SJCRH30 (cell line): Measurements from ENCODE around the gene ZNF384. TPM values are rescaled to one million over a fixed set of nuclear protein-coding genes. Genes with fewer than 3 reads are reported as not detected.
A peak's percentile ranks its signal among the peaks of the same experiment; 100 is the strongest.
"Not testable (repeated sequence)": the region's sequence is repeated elsewhere in the genome, so short reads cannot be mapped to it uniquely, and the experiment has no call there.

Experiments used
- DNase-seq, 2 experiments: peaks; one replicate each; pipeline ENCODE4 v3.0.0-alpha.2; 2015 to 2020
- H3K27ac ChIP-seq: fragments of 250-450 bp; sonication (Bioruptor Pico); 2 replicates; pipeline ENCODE4 v1.5.1; 2020; ENCODE audit warnings: mild to moderate bottlenecking, moderate library complexity
- H3K27me3 ChIP-seq: fragments of 250-450 bp; sonication (Bioruptor Pico); 2 replicates; pipeline ENCODE4 v1.5.1; 2020; ENCODE audit warnings: mild to moderate bottlenecking, moderate library complexity
- H3K36me3 ChIP-seq: fragments of 250-450 bp; sonication (Bioruptor Pico); 2 replicates; pipeline ENCODE4 v1.5.1; 2020; ENCODE audit warnings: mild to moderate bottlenecking, moderate library complexity
- H3K4me1 ChIP-seq: fragments of 250-450 bp; sonication (Bioruptor Pico); 2 replicates; pipeline ENCODE4 v1.5.1; 2020; ENCODE audit warnings: mild to moderate bottlenecking, moderate library complexity
- H3K4me3 ChIP-seq: fragments of 250-450 bp; sonication (Bioruptor Pico); 2 replicates; pipeline ENCODE4 v1.5.1; 2020; ENCODE audit warnings: mild to moderate bottlenecking, moderate library complexity
- H3K9me3 ChIP-seq: fragments of 250-450 bp; sonication (Bioruptor Pico); replicated peaks from 2 replicates; pipeline ENCODE4 v1.5.1; 2020; ENCODE audit warnings: mild to moderate bottlenecking, moderate library complexity
- total RNA-seq: library from RNA; depleted of rRNA; stranded (reverse); fragments of >200 nt; shearing (Covaris generic); gene quantifications from 2 replicates; pipeline ENCODE4 v1.2.3, GENCODE V29; 2014

ZNF384 gene
- total RNA-seq, 1 experiment from 2014 or later = 46.5 TPM

DNA sequence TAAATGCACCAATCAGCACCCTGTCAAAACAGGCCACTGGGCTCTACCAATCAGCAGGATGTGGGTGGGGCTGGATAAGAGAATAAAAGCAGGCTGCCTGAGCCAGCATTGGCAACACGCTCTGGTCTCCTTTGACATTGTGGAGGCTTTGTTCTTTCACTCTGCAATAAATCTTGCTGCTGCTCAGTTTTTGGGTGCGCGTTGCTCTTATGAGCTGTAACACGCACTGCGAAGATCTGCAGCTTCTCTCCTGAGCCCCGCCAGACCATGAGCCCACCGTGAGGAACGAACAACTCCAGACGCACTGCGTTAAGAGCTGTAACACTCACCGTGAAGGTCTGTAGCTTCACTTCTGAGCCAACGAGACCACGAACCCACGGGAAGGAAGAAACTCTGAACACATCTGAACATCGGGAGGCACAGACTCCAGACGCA is 19.8 kb upstream of the ZNF384 start:
- Histone ChIP-seq H3K4me1 (no peaks in the 10 kb centered on the region), H3K27me3 (no peaks in the 10 kb centered on the region), H3K27ac (no peak overlapping the region), H3K36me3 (no peaks in the 10 kb centered on the region), H3K4me3 (no peak overlapping the region), H3K9me3 (no peaks in the 10 kb centered on the region)
- DNase-seq = no peak

DNA sequence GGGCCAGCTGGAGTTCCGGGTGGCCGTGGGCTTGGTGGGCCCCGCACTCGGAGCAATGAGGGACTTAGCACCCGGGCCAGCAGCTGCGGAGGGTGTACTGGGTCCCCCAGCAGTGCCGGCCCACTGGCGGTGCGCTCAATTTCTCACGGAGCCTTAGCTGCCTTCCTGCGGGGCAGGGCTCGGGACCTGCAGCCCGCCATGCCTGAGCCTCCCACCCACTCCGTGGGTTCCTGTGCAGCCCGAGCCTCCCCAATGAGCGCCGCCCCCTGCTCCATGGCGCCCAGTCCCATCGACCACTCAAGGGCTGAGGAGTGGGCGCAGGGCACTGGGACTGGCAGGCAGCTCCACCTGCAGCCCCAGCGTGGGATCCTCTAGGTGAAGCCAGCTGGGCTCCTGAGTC is 19.2 kb upstream of the ZNF384 start:
- not testable (repeated sequence) for H3K27me3 ChIP-seq

DNA sequence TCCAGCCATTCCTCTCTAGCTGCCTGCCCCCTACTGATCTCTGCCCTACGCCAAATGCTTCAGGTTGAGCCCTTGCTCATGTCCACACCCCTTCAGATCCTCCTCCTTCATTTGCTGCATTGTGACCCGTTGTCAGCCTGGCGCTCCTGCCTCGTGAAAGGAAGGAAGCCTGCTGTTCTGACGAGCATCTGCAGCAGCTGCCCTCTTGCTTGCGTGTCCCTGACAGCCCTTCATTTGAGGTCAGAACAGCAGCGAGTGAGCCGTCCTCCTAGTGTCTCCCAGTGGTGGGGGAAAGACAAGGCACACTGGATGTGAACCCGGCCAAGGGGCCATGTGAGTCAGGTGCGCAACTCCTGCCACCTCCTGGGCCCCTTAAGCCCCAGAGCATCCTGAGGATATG is 14.5 kb upstream of the ZNF384 start:
- Histone ChIP-seq H3K9me3 (no peaks in the 10 kb centered on the region; the same call in 1 of the 2 replicates), H3K36me3 (no peaks in the 10 kb centered on the region), H3K4me1 (peaks cover 4% of the 10 kb centered on the region; the same call in 1 of the 2 replicates), H3K27me3 (peaks cover 36% of the 10 kb centered on the region), H3K4me3 (no peak overlapping the region), H3K27ac (no peak overlapping the region)
- DNase-seq = peak; percentile 58

More for the DNA sequence above, 19.2 kb upstream of the ZNF384 start:
- H3K9me3 ChIP-seq, H3K4me1 ChIP-seq, H3K27ac ChIP-seq, H3K36me3 ChIP-seq, H3K4me3 ChIP-seq, DNase-seq: not testable (repeated sequence)

GRCh38 chr12:6701078-6701768 is 12.0 kb upstream of the ZNF384 start:
- H3K27ac ChIP-seq = no peak overlapping the region
- DNase-seq = no peak
- H3K4me1 ChIP-seq = peaks cover 4% of the 10 kb centered on the region; the same call in 1 of the 2 replicates
- H3K4me3 ChIP-seq = peak overlapping the region; percentile 58
- no peaks in the 10 kb centered on the region; the same call in 1 of the 2 replicates for H3K9me3 ChIP-seq
- H3K36me3 ChIP-seq = no peaks in the 10 kb centered on the region
- H3K27me3 ChIP-seq = peaks cover 36% of the 10 kb centered on the region

DNA sequence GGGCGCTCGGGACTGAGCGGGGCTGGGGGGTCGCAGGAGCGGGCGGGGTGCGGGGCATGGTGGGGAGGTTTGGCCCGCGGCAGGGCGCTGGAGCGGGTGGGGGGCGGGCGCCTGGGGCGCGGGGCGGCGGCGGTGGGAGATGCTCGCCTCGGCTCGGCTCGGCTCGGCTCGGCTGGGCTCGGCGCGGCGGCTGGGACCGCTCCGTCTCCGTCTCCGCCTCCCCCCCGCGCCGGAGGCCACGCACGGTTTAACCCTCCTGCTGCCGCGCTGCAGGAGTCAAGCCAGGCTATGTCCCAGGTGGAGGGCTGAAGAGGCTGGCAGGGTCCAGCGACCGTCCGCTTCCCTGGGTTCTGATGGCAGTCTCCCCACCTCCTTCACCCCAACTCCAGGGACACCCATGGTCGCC is 11.5 kb upstream of the ZNF384 start, which contains the start of gene PIANP:
Gene PIANP (minus strand): TSS at position 170 of the 406 bp plus-strand sequence. CDS start 2,754 bp downstream, outside the sequence.
- peak within 1 kb of the TSS; percentile 58 for H3K4me3 ChIP-seq
- peaks cover 4% of the 10 kb centered on the region; the same call in 1 of the 2 replicates for H3K4me1 ChIP-seq
- peaks cover 39% of the 10 kb centered on the region for H3K27me3 ChIP-seq
- no peaks in the 10 kb centered on the region for H3K36me3 ChIP-seq
- DNase-seq = peak; percentile 38 to 43
- no peaks in the 10 kb centered on the region; the same call in 1 of the 2 replicates for H3K9me3 ChIP-seq
- no peak within 1 kb of the TSS for H3K27ac ChIP-seq

- DNase-seq = peak; percentile 17 to 36
- Histone ChIP-seq H3K4me1 (peaks cover 4% of the 10 kb centered on the region; the same call in 1 of the 2 replicates), H3K36me3 (no peaks in the 10 kb centered on the region), H3K27ac (no peak overlapping the region), H3K4me3 (peak overlapping the region; percentile 58), H3K9me3 (no peaks in the 10 kb centered on the region; the same call in 1 of the 2 replicates), H3K27me3 (peaks cover 40% of the 10 kb centered on the region)
These were observed 10.9 kb upstream of the ZNF384 start for GRCh38 chr12:6699989-6700645.

GRCh38 chr12:6699259-6699988 is 10.2 kb upstream of the ZNF384 start:
- H3K4me1 ChIP-seq = peaks cover 4% of the 10 kb centered on the region; the same call in 1 of the 2 replicates
- peak overlapping the region; percentile 58 for H3K4me3 ChIP-seq
- H3K9me3 ChIP-seq = no peaks in the 10 kb centered on the region; the same call in 1 of the 2 replicates
- H3K27ac ChIP-seq = no peak overlapping the region
- H3K36me3 ChIP-seq = no peaks in the 10 kb centered on the region
- no peak for DNase-seq
- peaks cover 40% of the 10 kb centered on the region for H3K27me3 ChIP-seq

- no peak for DNase-seq
- Histone ChIP-seq H3K4me3 (no peak overlapping the region), H3K36me3 (no peaks in the 10 kb centered on the region), H3K4me1 (peaks cover 4% of the 10 kb centered on the region; the same call in 1 of the 2 replicates), H3K27ac (no peak overlapping the region), H3K27me3 (peaks cover 40% of the 10 kb centered on the region), H3K9me3 (no peaks in the 10 kb centered on the region; the same call in 1 of the 2 replicates)
These were observed 9.3 kb upstream of the ZNF384 start for GRCh38 chr12:6698352-6699046.

DNA sequence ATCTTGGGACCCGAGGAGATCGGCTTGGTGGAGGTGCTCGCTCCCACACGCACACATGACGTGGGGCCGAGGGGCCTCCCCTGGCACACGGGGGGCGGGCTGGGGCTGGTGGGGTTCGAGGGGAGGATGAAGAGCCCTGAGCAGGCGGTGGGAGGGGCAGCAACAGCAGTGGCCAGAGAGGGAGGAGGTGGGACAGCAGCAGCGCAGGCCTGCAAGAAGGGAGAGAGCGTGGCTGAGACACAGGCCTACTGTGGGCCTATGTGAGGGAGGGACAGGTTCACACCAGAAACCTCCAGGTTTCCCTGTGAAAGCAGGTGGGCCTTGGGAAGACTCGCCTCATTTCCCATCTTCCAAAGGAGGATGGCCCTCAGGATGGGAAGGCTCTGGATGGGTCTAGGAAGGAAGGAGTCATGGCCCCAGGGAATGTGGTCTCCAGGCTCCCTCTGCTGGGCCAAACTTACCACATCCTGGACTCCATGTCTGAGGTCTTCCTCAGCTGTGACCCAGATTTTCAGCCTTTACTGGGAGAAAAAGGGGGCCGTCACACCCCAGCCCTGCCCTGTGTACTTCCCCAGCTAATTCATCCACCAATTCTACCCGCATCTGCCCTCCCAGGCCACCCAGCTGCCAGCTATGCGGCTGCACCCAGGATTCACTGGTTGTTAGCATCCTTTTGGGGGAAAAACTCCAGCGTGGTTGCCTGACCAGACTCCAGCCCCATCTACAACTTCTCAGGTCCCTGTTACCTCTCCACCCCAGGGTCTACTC is 8.6 kb upstream of the ZNF384 start:
- Histone ChIP-seq H3K27ac (no peak overlapping the region), H3K4me3 (no peak overlapping the region), H3K9me3 (no peaks in the 10 kb centered on the region; the same call in 1 of the 2 replicates), H3K4me1 (peaks cover 6% of the 10 kb centered on the region; the same call in 1 of the 2 replicates), H3K36me3 (no peaks in the 10 kb centered on the region), H3K27me3 (peaks cover 38% of the 10 kb centered on the region)
- DNase-seq = peak; percentile 64 to 82

GRCh38 chr12:6696690-6697583 is 7.8 kb upstream of the ZNF384 start:
- H3K27me3 ChIP-seq = peaks cover 34% of the 10 kb centered on the region
- DNase-seq = no peak

GRCh38 chr12:6695313-6696045 is 6.3 kb upstream of the ZNF384 start:
- peaks cover 4% of the 10 kb centered on the region; the same call in 1 of the 2 replicates for H3K4me1 ChIP-seq
- H3K27me3 ChIP-seq = peaks cover 22% of the 10 kb centered on the region
- H3K27ac ChIP-seq = no peak overlapping the region
- DNase-seq = no peak
- H3K36me3 ChIP-seq = no peaks in the 10 kb centered on the region
- no peaks in the 10 kb centered on the region for H3K9me3 ChIP-seq
- H3K4me3 ChIP-seq = no peak overlapping the region

More at GRCh38 chr12:6696690-6697583, 7.8 kb upstream of the ZNF384 start:
- peaks cover 9% of the 10 kb centered on the region; the same call in 1 of the 2 replicates for H3K4me1 ChIP-seq
- H3K36me3 ChIP-seq = no peaks in the 10 kb centered on the region
- H3K9me3 ChIP-seq = no peaks in the 10 kb centered on the region; the same call in 1 of the 2 replicates
- H3K4me3 ChIP-seq = no peak overlapping the region
- no peak overlapping the region for H3K27ac ChIP-seq

- no peaks in the 10 kb centered on the region for H3K9me3 ChIP-seq
- H3K4me3 ChIP-seq = no peak overlapping the region
- no peak for DNase-seq
- no peak overlapping the region for H3K27ac ChIP-seq
- H3K36me3 ChIP-seq = no peaks in the 10 kb centered on the region
- peaks cover 4% of the 10 kb centered on the region; the same call in 1 of the 2 replicates for H3K4me1 ChIP-seq
- peaks cover 15% of the 10 kb centered on the region for H3K27me3 ChIP-seq
These were observed 5.5 kb upstream of the ZNF384 start for GRCh38 chr12:6694701-6695100.
